GM18870 (cell line): ENCODE measurements around the gene USP6NL.
"Not testable (repeated sequence)": the region's sequence is repeated elsewhere in the genome, so short reads cannot be mapped to it uniquely, and the experiment has no call there.

Experiments used
- ATAC-seq: cut with Tn5 transposase; IDR thresholded peaks from one replicate; pipeline ENCODE4 v1.9.1; 2021; ENCODE audit warnings: moderate library complexity; ENCODE audit not compliant: unreplicated experiment

The USP6NL gene

GRCh38 chr10:11611248-11612020 lies at the start of gene USP6NL:
Gene USP6NL (minus strand): TSS chr10:11611650. CDS start chr10:11597634, 14,016 bp downstream.
- no peak for ATAC-seq

DNA sequence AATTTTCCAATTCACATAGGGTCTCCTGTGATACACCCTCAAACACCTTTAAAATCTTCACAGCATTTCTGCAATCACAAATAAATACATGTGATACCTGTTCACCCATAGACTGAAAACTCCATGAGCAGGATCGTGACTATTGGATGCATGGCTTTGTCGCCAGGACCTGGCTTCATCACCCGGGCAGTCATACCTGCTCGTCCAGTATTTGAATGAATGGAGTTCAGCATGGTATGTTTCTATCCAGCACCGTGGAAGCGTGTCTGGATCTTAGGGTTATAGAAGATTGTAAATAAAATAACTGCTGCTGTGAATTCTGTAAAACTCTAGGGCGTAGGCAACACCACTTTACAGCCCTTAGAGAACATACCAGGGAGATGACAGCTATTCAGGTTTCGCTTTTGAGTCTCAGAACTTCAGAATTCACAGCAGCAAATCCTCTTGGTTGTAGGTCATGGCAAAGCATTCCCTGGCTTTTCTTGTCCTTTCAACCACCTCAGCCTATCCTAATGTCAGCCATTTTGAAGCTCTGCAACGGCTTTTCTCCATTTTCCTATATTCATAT lies 47.4 kb upstream of the USP6NL start:
- ATAC-seq: no peak

DNA sequence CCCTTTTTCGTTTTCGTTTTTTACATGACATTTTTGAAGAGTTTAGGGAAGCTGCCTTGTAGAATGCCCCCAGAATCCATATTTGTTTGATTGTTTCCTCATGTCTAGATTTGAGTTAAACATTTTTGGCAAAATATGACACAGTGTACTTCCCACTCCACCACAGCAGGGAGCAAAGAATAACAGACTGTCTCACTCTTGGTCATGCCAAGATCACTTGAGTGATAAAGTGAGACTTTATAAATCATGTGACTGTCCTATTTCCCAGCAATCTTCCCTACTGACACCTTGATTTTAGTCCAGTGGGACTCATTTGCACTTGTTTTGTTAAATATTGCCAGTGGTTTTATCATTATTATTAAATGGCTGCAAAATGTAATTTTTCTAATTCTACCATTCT lies 44.4 kb upstream of the USP6NL start:
- no peak for ATAC-seq

- no peak for ATAC-seq
These were observed 43.2 kb upstream of the USP6NL start for GRCh38 chr10:11654659-11655058.

DNA sequence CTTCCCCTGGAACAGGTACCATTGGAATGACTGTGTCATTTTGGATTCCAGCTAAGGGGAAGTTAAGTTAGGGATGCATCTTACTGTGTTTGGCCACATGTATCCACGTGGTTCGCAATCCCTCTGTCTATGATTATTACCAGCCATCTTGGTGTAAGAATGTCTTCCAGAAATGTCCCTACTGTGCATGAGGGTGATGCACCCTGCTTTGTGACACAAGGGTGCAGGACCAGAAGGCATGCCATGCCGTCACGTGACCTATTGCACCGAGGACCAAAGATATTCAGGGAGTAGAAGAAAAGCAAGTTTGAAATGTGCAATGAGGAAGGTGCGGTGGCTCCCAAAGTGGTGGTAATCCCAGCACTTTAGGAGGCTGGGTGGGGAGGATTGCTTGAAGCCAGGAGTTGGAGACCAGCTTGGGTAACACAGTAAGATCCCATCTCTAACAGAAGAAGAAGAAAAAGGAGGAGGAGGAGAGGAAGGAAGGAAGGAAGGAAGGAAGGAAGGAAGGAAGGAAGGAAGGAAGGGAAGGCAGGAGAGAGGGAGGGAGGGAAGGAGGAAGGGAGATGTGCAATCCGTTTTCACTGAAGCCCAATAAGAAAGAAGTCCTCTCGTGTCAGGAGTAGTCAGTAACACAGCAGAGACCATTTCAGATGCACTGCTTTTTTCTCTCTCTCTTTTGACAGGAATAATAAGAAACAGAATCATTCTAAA lies 42.5 kb upstream of the USP6NL start:
- no peak for ATAC-seq

GRCh38 chr10:11647676-11648075 lies 36.2 kb upstream of the USP6NL start:
- no peak for ATAC-seq

DNA sequence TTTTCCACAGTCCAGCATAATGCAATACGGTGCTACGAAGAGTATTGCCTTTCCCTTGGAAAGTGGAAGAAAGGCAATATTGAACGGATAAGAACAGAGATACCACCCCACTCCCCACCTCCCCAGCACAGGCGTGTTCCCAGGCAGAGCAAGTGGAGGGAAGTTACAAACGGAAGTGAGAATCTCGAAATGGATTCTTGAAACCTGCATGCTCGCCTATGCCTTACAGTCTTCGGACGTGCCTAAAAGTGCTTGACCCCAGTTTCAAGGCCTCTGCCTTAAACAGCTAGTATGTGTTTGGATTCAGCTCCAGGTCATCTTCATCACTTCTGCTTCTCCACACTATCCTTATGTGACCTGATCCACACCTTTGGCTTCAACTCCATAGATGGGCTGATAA lies 35.0 kb upstream of the USP6NL start:
- no peak for ATAC-seq

DNA sequence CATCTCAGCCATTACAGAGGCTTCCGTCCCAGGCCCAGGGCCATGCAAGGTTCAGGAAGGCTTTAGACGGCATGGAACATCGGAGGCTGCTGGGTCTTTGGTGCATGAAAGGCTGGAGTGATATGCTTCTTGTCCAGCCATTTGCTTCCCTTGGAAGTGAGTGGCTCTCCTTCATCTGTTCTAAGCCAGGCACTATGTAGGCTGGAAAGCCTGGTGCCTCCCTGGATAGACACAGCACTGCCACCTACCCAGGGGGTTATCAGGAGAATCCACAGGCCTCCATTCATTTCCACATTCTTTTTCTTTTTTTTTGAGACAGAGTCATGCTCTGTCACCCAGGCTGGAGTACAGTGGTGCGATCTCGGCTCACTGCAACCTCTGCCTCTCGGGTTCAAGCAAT lies 31.6 kb upstream of the USP6NL start:
- ATAC-seq: no peak

- no peak for ATAC-seq
These were observed 31.1 kb upstream of the USP6NL start for GRCh38 chr10:11642566-11642965.

DNA sequence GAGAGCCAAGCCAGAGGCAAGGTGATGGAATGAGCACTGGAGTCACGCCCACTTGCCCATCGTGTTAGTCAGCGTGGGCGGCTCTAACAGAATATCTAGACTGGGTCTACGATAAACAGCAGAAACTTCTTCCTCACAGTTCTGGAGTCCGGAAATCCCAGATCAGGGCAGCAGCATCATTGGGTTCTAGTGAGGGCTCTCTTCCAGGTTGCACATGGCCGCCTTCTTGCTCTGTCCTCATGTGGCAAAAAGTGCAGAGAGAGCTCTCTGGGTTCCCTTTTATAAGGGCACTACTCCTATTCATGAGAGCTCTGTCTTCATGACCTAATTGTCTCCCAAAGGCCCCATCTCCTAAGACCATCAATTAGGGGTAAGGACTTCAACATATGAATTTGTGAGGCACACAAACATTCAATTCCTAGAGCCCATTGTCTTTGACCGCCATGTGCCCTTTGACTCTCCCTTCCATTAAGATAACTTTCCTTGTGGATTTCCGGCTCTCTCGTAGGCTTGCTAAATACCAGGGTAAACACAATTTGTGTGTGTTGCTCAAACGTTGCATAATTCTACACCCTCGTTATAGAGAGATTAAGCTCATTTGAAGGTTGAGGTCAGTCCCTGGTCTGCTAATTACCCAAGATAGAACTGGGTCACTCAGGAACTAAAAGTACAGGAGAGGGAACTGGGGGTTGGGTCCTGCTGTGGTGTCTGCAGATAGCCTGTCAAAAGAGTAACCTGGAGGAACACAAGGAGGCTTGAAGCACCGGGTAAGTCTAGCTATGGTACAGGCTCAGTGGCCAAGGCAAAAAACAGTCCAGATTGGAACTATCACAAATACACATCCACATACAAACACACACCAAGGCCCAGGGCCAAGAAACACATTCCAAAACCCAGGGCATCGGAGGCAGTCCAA lies 28.7 kb upstream of the USP6NL start:
- ATAC-seq: no peak

GRCh38 chr10:11639362-11639761 lies 27.9 kb upstream of the USP6NL start:
- ATAC-seq: no peak

DNA sequence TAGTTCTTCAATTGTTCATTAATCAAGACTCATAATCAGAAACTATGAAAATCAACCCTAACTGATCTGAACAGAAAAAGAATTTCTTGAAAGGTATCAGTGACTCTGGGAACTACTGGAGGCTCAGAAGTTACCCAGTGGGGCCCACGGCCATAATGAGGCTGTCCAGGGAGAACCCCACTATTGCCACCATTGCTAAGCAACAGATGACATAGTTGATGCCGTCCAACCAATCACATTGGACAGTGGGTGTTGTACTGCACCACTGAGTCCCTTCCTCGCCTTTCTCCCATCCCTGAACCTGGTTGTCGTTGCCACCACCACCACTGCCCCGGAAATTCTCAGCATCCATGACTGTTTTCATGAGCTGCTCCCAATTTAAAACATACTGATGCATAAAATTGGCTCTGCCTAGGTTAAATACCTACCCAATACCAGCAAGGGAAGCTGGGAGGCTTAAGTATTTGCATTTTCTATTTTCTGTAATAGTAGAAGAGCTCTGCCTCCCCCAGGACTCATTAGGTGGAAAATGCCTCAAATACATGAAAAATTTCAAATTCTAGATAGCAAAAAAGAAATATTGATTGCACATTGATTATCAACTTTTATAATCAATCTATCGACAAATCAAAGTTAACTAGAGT lies 26.7 kb upstream of the USP6NL start:
- ATAC-seq: peak; percentile 82

GRCh38 chr10:11636697-11637303 lies 25.4 kb upstream of the USP6NL start:
- no peak for ATAC-seq

- ATAC-seq: peak; percentile 98
These were observed 20.6 kb upstream of the USP6NL start for GRCh38 chr10:11631890-11632587.

GRCh38 chr10:11631291-11631690 lies 19.8 kb upstream of the USP6NL start:
- no peak for ATAC-seq

DNA sequence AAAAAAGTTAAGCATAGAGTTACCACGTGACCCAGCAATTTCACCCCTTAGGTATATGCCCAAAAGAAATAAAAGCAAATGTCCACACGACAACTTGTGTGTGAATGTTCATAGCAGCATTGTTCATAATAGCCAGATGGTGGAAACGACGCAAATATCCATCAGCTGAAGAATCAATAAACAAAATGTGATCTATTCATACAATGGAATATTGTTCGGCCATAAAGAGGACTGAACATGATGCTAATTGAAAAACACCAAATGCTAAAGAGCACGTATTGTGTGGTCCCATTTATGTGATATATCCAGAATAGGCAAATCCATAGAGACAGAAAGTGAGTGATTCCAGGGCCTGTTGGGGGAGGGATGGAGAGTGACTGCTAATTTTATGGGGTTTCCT lies 18.3 kb upstream of the USP6NL start:
- no peak for ATAC-seq

- ATAC-seq: not testable (repeated sequence)
These were observed 16.5 kb upstream of the USP6NL start for GRCh38 chr10:11627941-11628340.

- ATAC-seq: no peak
These were observed 14.6 kb upstream of the USP6NL start for GRCh38 chr10:11626071-11626470.

DNA sequence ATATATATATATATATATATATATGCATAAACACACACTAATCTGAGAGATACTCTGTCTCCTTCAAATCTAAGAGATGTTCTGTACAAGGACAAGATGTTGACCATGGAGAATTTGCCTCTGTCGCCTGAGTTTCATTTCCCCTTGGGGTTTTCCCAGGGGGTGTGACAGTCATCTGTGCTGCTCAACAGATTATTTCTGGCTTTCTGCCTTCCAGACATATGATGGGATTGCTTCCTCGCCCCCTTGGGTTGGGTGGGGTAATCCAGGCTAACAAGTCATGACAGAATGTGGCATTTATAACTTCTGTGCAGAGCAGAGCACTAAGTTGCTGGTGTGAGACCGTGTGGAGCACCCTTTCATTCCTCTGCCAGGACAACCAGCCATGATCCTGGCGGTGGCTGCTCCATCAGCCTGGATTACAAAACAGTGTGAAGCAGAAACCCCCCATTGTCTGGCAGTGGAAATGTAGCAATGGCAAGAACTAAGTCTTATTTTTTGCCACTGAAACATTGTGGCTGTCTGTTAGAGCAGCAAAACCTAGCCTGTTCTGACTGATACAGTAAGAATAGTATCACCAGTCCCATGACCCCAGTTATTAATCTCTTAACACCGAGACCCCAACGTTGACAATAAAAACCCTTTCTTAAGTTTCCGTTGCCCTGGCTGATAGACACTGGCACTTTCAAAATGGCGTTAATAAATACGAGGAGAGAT lies 13.7 kb upstream of the USP6NL start:
- ATAC-seq: peak; percentile 87
